Measurements from ENCODE around the gene RESF1.

The RESF1 gene

DNA sequence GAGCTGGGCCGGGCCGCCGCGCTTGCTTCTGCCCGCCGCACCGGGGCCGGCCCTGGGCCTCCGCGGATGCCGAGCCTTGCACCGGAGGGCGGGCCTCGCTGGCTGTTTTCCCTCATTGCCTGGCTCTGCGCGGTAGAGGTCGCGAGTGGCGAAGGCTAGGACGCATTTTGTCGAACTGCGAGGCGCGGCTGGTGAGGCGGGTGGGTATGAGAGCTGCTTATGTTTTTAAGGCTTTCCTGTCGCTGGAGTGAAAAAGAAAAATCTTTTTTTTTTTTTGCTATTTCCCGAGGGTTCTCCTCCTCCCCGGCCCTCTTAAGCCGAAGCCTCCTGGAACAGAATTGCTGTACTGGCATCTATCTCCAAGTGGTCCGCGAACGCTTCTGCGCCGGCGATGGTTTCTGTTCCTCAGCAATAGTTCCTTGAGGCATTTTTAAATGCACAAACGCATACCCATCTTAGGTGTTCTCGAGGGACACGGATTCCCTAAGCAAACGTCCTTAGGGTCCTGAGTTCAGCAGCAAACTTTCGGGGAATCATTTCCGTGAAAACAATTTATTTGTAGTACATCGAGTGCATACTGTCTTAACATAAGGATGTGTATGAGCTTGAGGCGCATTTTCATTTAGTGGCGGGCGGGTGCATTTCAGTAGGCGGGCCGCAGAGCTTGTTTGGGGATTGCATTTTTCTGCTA, 631 bp downstream of the RESF1 start:
- DNase-seq, result peak; percentile 35 to 86 (median 50)

DNA sequence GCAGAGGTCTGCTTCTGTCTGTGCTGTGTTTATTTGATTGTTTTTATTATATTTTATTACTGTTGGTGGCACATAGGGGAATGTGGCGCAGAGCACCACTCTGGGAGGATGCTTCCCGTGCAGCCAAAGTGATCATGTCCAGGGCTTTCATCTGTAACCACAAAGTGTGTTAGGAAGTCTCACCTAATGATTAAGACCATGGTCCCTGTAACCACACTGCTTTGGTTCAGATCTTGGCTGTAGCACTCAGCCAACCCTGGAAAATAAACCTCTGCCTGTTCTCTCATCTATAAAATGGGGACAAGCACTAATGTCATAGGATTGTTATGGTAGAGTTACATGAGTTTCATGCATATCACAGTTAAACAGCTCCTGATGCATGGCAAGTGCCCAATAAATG, 1.9 kb downstream of the RESF1 start:
- DNase-seq, result peak in 1 of 5 experiments; percentile 47

DNA sequence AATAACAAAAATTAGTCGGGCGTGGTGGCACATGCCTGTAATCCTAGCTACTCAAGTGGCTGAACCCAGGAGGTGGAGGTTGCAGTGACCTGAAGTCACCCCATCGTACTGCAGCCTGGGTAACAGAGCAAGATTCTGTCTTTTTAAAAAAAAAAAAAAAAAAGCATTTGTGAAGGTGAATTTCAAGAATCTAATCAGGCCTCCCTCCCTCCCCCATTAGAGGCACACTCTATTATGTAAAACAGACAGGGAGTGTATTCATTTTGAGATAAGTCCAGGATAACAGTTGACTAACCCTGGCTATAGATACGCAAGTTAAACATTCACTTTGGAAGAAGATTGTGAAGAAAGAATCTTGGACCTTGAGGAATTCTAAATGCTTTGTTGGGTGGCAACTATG, 2.9 kb downstream of the RESF1 start:
- no peak for DNase-seq

DNA sequence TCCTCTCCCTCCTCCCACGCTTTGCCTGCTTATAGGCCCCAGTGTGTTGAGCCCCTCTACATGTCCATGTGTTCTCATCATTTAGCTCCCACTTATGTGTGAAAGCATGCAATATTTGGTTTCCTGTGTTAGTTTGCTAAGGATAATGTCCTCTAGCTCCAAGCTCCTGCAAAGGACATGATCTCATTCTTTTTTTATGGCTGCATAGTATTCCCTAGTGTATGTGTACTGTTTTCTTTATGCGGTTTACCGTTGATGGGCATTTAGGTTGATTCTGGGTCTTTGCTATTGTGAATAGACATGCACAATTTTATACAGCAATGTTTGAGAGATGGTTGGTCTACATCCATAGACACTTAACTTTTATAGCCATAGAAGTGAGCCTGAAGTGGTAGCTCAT, 5.1 kb downstream of the RESF1 start:
- DNase-seq, result no peak

DNA sequence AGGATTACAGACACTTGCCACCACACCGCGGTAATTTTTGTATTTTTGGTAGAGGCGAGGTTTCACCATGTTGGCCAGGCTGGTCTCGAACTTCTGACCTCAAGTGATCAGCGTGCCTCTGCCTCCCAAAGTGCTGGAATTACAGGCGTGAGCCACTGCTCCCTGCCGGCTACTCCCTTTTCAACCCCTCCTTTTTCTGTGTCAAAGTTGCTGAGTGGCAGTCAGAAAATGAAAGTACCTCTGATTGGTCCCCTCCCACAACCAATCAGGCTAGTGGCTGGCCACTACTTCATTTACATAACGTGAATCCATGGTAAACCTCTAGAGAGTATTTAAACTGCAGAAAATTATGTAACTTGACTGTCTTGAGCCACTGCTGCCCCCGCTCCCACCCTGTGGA, 5.9 kb downstream of the RESF1 start:
- DNase-seq, result peak in 4 of 5 experiments; percentile 1 to 64 (median 36)

DNA sequence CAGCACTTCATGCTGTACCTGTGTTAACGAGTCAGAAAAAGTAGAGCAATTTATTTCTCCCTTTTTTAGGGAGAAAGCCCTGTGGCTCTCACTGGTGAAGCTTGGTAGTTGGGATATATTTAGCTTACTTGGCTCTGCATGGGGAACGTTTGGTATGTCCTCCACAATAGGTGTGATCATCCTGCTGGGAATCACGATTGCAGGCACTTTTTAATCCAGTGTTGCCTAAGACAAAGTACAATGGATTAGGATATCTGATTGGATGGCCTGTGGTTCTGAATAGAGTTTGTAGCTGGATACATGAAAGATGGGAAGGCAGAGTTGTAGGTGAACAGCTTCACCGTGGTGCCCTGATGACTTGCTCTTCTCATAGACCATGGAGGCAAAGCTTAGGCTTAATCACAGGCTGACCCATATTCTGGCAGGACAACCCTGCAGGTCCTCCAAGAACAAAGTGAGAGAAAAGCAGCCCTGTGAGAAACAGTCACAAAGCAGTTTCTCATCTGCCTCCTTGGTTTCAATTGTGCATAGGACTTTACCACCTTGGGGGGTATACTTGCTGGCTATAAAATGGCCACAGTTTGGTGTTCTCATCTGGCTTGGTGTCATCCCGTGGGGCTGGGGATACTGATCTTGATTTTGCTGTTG, 7.5 kb downstream of the RESF1 start:
- no peak for DNase-seq

DNA sequence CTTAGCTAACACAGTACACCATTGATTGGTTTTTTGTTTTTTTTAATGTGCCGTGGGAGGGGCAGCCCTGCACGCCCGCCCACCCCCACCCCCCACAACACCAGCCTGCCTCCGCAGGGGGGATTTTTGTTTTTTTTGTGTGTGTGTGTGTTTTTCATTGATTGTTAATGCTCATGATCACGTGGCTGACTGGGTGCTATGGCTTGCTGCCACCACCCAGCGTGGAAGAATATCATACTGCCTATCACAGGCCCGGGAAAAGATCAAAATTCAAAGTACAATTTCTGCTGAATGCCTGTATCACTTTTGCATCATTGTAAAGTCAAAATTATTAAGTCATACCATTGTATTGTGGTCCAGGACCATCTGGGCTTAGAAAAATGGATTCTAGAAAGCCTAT, 8.3 kb downstream of the RESF1 start:
- DNase-seq, result no peak

DNA sequence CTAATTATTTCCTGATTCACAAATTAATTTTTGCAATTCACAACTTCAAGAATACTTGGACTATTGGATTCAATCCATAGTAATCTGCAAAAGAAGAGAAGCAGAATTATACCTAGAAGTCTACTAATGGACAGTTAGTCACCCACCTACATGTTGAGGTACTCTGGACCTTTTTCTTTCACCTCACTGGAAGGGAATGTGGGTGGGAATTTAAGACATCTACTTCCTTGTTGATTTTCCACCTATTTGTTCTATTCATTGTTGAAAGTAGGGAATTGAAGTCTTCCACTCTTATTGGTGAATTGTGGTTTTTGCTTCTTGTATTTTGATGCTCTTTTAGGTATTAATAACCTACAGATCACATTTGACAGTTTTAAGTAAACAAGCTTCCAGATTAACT, 11.0 kb downstream of the RESF1 start:
- no peak for DNase-seq

DNA sequence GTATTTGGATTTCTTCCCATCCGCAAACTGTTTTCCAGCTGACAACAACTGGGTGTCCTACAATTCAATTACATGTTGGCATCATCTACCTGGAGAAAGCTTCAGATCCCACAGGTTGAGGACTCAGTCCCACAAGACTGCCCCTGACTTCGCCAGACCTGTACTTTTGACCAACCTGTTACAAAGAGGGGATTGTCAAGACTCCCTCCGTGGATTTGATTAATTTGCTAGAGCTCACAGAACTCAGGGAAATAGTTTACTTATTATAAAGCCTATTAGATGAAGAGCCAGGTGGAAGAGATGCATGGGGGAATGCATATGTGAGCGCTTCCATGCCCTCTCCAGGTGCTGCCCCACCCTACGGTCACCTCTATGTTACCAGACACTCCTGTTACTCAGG, 14.6 kb downstream of the RESF1 start:
- no peak for DNase-seq

DNA sequence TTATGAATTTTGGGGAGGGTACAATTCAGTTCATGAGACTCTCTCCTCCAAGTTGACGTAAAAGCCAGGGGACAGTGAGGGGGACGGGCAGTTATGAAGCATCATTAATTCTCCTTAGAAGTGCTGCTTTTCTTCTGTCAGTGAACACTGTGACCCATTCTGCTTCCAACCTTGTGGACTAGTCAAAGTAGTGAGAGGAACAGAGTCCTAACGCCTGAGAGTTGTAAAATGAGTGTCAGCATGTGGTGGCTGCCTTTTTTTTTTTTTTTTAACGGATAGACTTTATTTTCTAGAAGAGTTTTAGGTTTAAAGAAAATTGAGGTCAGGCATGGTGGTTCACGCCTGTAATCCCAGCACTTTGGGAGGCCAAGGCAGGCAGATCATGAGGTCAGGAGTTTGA, 15.5 kb downstream of the RESF1 start:
- no peak for DNase-seq

DNA sequence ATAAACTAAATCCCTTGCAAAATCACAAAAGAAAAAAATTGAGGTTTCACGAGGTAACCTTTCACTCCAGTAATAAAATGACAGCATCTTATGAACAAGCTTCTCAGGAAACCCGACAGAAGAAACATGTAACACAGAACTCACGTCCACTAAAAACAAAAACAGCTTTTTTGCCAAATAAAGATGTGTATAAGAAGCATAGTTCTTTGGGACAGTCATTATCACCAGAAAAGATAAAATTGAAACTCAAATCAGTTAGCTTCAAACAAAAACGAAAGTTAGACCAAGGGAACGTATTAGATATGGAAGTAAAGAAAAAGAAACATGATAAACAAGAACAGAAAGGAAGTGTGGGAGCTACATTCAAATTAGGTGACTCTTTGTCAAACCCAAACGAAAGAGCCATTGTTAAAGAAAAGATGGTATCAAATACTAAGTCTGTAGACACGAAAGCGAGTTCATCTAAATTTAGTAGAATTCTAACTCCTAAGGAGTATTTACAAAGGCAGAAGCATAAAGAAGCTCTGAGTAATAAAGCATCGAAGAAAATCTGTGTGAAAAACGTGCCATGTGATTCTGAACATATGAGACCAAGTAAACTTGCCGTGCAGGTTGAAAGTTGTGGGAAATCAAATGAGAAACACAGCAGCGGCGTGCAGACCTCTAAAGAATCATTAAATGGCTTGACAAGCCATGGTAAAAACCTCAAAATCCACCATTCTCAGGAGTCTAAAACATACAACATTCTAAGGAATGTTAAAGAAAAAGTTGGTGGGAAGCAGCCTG, 25.8 kb downstream of the RESF1 start:
- DNase-seq, result peak in 1 of 5 experiments; percentile 54

DNA sequence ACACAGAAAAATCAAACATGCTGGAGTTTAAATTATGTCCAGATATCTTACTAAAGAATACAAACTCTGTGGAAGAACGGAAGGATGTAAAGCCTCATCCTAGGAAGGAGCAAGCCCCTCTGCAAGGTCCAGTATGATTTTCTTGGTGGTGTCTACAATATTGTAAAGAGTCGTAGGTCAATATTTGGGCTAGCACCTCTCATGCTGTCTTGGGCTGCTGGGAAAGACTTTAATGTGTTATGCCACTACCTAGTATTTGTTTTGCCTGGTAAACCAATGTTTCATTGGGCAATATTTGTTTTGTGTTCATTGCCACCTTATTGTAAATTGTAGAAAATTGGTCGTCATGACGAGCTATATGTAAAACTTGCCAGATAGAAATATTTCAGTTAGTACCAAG, 26.6 kb downstream of the RESF1 start:
- no peak for DNase-seq

DNA sequence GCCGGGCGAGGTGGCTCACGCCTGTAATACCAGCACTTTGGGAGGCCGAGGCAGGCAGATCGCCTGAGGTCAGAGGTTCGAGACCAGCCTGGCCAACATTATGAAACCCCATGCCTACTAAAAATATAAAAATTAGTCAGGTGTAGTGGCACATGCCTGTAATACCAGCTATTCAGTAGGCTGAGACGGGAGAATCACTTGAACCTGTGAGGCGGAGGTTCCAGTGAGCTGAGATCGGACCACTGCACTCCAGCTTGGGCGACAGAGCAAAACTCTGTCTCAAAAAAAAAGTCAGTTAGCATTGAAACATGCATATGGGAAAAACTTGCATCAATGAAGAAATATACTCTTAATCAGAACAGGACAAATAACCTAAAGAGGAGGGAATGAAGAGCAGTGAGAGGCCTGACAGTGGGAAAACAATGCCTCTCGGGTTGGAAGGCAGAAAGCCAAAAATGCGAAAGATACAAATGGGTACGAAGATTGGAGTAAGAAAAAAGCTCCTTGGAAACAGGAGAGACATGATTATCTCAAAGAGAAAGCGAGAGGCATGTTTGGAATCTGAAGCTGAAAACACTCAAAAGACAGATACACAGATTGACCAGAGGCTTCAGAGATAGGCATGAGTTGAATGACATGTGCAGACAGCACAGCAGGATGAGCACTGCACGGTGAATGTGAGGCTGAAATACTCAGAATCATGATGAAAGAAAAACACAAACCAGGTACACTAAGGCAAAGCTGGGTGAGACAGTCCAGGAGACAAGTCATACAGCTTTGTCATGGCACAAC, 30.6 kb downstream of the RESF1 start:
- DNase-seq, result no peak

DNA sequence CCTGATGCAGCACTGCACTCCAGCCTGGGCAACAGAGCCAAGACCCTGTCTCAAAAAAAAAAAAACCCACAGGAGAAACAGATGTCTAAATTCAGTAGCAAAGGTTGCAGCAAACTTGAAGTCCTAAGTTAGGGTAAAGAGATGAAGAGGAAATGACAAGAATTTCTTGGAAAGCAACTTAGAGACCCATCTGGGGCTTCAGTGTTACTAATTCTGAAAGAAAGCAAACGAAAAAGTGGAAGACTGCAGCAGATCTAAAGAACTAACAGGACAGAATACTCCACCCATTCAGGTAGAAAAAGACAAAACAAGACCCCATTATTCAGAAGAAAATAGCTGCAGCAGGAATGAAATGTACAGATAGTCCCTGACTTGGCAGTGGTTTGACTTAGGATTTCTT, 31.9 kb downstream of the RESF1 start:
- peak in 1 of 5 experiments; percentile 54 for DNase-seq

DNA sequence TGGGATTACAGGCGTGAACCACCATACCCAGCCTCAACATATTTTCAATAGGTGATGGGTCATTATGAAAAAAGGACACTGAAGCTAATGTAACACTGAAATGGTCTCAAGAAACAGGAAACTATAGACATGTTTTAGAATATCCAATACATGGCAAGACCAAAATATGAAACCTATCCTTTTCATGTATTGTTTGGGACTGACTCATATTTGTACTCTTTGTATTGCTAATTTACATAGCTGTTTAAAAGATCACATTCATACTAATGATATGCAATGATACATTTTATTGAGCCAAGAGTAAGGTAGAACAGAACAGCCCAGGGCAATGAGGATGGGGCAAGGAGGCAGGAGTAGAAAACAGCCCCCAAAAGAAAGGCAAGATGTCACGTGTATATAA, 32.6 kb downstream of the RESF1 start:
- DNase-seq, result peak in 1 of 5 experiments; percentile 39

DNA sequence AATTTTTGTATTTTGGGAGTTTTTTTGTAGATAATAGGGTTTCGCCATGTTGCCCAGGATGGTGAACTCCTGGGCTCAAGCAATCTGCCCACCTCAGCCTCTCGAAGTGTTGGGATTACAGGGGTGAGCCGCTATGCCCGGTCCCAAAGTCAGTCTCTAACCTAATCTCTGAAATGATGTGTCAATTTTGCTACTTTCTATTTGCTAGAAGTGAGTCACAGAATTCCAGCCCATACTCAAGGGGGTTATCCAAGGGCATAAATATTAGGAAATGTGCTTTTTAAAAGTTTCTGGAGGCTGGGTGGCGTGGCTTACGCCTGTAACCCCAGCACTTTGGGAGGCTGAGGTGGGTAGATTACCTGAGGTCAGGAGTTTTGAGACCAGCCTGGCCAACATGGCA, 40.5 kb downstream of the RESF1 start:
- no peak for DNase-seq

DNA sequence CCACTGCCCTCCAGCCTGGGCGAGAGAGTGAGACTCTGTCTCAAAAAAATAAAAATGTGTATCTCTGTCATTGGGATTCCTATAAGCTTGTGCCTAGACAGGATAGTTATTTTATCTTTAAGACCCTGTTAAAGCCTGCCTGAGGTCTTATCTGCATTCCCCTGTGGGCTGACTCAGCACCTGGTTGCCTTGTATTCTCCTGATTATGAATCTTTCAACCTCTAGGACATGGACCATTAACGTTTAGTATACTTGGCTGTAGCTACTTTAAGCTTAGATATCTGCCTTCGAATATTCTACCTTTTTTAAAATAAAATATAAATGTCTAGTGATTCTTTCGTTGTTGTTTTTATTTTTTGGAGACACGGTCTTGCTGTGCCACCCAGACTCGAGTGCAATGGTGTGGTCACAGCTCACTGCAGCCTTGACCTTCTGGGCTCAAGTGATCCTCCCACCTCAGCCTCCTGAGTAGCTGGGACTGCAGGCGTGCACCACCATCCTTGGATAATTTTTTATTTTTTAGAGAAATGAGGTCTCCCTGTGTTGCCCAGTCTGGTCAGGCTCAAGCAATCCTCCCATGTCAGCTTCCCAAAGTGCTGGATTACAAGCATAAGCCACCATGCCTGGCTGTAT, 41.3 kb downstream of the RESF1 start:
- DNase-seq, result no peak

DNA sequence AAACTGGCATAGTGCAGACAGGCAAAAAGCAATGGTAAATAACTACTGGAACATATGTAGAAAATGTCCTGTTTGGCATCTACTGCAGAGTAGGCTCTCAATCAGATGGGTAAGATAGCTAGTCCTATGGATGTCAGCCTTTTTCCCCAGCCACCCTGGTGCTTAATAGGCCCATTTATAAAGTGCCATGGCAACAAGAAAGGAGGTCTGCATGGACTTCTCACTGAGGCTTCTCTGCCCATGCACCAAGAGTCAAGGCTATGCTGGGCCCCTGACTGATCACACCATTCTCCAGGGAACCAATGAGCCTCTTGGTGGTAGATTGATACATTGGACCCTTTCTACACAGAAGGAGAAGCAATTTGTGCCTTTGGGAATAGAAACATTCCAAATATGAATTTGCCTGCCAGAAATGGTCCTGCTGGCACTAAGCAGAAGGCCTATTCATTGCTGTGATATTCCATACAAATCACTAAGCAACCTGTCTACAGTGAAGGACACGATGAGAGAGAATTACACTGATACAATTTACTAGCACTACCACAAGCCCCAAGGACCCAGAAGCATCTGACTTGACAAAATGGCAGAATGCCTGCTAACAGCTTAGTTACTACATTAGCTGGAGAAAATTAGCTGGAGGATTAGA, 43.8 kb downstream of the RESF1 start:
- DNase-seq, result no peak

DNA sequence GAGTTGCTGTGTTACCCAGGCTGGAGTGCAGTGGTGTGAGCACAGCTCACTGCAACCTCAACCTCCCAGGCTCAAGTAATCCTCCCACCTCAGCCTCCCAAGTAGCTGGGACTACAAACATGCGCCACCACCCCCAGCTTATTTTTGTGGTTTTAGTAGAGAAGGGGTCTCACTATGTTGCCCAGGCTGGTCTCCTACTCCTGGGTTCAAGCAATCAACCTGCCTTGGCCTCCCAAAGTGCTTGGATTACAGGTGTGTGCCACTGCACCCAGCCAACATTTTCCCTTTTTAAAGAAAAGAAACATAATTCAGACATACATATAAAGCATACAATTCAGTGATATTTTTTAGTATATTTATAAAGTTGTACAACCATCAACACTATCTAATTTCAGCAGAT, 44.4 kb downstream of the RESF1 start:
- DNase-seq, result no peak

DNA sequence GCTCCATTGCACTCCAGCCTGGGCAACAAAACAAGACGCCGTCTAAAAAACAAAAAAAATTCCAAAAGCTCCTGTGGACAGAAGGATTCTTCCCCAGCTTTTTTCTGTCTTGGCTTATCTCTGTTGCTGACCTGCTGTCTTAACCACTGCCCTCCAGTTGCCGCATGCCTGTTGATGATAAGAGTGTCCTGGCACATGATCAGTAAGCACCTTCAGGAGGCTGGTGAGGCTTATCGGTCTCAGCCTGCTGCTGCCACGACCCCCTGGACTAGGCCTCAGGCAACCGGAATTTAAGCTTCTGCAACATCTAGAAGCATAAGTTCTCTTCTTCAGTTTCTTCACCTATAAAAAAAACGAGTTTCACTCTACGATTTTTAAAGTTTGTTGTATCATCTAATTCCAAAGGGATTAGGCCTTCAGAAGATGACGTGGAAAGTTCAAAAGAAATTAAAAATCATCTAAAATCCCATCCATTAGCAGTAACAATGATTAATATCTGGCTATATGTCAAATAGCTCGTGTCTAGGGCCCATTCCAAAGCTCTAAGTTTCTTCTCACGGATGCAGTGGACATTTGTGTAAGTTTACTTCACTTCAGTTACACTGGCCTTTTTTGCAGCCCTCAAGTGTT, 46.4 kb downstream of the RESF1 start:
- DNase-seq, result no peak
